Effector CD4-positive, alpha-beta T cell (primary cell): ENCODE measurements around the gene FRMPD4. TPM values are rescaled to one million over a fixed set of nuclear protein-coding genes. Genes with fewer than 3 reads are reported as not detected.
"Not testable (repeated sequence)": the region's sequence is repeated elsewhere in the genome, so short reads cannot be mapped to it uniquely, and the experiment has no call there.

Source experiments
- DNase-seq: peaks from one replicate; pipeline ENCODE4 v3.0.0-alpha.2; 2020
- total RNA-seq: gene quantifications from one replicate; lab custom pipeline; 2026; lab: John Stamatoyannopoulos, UW

FRMPD4 gene
- total RNA-seq: not detected

DNA sequence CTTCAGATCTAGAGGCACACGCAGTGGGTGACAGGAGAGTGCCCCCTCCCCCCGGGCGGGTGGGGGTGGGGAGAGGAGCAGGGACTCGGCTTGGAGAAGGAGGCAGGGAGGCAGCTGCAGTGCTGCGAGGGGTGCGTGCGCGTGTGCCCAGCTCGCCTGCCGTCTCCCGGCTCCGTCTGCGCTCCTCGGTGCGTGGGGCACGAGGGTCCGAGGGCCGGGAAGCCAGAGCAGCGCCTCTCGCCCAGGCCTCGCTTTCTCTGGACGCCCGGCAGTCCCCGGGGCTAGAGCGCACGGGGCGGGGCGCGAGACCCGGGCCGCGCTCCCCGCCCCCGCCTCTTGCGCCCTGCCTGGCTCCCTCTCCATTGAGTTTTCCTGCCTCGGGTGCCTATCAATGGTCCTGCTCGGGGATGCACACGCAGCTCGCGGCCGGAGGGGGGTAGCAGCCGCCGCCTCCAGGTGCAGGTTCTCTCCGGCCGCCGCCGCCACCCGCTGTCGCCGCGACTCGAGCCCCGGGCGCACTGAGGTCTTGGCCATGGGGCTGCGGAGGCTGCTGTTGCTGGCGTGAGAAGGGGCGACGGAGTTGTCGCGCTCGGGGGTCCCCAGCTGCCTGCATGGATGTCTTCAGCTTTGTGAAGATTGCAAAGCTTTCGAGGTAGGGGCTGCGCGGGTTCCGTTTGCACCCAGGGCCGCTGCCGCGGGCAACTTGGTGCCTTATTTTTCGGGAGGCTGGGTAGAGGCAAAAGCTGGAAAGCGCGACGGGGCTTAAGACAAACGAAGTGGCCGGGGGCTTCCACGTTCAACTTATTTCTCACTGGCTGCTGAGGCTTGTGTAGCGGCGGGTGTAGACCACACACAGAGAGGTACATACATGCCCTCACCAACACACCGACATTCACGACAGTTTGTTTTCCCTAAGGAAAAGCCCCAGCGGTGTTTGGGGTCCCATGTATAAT, at the start of gene FRMPD4:
FRMPD4 (plus strand) TSS at position 113 of the 953 bp plus-strand sequence; CDS start at position 612, 499 bp downstream.
- no peak for DNase-seq

DNA sequence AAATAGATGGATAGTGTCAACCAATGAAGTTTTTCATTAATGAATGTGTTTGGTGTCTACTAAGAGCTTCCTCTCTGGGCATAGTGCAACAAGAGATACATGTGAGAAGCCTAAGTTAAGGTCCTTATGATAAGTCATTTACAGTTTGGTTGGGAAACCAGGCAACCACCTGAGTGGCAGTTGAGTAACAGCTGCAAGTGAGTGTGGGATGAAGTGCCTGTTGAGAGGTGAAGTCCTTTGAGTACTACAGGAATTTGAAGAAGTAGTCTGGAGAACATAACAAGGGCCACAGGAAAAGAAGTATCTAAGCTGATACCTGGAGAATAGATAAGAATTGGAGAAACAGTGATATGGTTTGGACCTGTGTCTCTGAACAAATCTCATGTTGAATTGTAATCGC, 48.5 kb upstream of the FRMPD4 start:
- no peak for DNase-seq

DNA sequence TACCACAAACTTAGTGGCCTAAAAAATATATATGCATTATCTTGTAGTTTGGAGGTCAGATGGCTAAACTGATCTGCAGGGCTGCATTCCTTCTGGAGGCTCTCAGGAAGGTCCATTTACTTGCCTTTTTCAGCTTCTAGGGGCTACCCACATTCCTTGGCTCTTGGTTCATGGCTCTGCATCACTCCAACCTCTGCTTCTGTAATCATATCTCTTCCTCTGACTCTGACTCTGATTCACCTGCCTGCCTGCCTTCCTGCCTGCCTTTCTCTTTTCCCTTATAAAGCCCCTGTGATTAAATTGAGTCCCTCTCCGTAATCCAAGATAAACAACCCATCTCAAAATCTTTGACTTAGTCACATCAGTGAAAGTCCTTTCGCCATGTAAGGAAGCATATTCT, 25.0 kb upstream of the FRMPD4 start:
- DNase-seq: no peak

DNA sequence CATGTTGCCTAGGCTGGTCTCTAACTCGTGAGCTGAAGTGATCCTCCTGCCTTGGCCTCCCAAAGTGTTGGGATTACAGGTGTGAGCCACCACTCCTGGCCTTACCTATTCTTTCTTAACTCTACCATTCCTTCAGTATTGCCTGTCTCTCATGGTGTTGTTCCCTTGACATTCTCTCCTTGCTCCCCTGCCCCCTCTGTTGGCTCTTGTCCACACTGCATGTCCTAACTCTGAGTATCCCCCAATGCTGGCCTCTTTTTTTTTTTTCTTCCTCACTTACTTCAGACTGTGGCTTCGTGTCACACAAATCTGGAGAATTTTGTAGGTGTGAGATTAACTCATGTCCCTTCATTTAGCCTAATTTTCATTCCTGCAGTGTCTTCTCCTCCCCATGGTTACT, 22.9 kb upstream of the FRMPD4 start:
- DNase-seq: no peak

DNA sequence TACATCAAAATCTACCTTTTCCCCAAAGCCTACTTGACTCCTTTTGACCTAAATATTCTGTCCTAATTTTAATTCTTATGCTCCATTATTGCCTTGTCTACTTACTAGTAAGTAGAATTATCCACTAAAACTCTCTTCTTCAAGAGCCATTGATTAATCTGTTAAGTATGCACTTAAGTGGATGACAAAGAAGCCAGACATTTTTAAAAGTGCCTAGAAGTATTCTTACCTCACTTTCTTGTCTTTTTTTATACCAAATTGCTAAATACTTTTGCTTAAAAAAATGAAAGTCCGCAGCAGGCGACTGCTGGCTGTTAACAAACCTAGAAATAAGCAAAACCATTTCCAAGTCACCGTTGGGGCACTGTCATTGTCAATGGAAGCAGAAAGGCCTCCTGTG, 20.1 kb upstream of the FRMPD4 start:
- no peak for DNase-seq

DNA sequence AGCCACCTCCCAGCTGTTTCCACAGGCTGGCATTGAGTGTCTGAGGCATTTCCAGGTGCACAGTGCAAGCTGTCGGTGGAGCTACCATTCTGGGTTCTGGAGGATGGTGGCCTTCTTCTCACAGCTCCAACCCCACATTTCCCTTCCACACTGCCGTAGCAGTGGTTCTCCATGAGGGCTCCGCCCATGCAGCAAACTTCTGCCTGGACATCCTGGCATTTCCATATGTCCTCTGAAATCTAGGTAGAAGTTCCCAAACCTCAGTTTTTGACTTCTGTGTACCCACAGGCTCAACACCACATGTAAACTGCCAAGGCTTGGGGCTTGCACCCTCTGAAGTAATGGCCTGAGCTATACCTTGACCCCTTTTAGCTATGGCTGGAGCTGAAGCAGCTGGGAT, 10.3 kb upstream of the FRMPD4 start:
- DNase-seq: no peak

DNA sequence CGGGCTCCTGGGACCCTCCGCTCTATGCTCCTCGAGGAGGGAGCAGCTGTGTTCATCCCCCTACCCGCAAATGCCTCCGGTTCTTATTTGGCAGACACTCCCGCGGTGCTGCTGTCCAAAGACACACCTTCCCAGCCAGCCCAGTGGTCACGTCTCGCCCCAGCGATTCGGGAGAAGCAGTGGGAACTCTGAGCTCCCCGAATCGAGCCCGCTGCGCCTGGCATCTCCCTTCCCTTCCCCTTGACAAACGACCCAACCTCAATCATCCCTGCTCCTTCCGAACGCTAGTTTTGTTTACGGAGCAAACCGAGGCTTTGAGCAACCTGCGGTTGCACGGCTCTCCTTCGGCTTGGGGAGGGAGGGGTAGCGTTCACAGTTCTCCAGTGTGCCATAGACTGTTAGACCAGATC, 317 bp upstream of the FRMPD4 start:
- no peak for DNase-seq

DNA sequence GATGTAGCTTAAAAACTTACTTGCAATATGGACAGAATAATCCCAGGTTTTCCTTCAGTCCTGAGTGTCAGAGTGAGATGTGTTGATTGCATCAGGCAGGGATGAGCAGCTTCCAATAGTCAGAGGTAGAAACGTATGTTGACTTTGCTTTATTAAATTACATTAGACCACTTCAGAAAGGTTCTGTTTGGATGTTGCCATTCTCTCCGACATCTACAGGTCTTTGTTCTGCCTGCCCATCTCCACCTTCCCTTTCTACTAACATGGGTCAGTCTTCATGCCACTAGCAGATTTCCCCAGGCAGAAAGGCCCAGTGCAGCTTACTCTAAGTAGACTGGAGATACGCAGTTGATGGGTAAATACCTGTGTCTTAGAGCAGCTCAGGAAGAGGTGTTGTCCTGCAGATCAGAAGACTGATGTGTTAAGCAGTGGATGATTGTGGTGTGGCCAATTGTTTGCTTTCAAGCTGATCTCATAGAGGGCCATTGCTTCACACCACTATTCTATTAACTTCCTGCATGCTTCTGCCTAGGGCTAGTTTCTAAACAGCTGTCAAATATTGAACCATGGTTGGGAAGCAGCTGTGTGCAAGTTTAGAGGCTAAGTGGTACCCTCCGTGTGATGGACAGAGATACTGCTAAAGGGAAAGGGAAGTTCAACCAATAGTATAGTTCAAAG, 1.8 kb downstream of the FRMPD4 start:
- no peak for DNase-seq

DNA sequence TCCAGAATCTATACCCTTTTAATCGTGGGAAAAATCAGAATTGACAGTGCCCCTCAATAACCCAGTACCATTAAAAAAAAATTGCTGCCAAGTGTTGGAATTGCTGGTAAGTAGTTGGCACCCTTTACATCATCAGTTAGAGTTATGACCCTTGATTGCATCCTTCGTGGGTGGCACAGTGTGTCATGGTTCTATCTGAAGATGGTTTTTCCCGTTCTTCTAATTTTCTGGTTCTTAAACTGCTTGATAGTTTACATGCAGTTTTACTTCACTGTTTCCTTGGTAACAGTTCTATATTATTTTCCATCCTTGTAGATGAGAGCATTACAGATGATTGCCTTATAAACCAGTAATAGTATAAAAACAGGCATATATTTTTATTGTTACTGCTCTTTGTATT, 3.2 kb downstream of the FRMPD4 start:
- no peak for DNase-seq

DNA sequence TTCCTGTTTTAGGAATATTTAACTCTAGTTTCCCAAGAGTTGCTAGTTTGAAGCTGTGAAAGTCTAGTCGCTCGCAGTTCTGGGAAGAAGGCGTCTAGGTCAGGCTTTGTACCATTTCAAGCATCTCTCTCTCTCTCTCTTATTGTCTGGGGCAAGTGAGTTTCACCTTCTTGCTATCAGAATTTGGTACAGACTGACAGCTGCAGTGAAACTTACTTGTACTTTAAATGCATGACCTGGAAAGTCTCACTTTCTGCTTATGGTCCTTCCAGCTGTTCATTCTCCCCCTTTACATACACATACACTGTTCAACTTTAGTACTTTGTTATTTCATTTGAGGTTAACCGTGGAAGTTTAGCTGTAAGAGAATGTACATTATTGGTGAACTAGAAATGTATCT, 4.4 kb downstream of the FRMPD4 start:
- no peak for DNase-seq

DNA sequence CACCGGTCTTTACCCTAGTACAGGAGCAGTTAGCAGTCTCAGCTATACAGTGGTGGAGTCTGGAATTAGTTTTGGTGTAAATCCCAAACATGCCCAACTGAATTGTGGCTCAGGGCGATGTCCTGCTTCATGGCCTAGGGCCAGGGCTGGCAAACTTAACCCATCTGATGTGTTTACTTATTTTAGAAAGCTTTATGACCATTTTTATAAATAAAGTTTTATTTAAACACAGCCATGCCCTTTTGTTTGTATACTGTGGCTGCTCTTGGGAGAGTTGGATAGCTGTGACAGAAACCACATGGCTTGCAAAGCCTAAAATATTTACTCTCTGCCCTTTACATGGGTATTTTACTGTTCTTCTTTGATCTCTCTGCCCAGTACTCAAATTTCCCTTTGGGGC, 7.1 kb downstream of the FRMPD4 start:
- DNase-seq: no peak

DNA sequence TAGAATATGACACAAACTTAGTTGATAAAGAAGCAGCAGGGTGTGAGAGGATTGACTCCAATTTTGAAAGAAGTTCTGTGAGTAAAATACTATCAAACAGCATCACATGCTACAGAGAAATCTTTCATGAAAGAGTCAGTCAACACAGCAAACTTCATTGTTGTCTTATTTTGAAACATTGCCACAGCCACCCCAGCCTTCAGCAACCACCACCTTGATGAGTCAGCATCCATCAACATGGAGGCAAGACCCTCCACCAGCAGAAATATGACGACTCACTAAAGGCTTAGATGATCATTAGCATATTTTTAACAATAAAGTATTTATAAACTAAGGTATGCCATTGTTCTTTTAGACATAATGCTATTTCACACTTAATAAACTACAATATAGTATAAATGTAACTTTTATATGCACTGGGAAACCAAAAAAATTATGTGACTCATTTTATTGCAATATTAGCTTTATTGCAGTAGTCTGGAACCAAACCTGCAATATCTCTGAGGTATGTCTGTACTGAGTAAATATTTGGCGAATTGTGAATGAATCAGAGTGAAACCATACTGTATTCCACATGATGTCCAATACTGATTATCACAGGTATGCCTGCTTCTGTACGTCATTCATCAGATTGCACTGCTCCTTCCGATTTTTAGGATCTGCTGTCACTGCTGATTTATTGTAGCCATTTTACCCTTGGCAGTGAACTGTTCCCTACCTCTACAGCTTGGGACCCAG, 11.6 kb downstream of the FRMPD4 start:
- no peak for DNase-seq

DNA sequence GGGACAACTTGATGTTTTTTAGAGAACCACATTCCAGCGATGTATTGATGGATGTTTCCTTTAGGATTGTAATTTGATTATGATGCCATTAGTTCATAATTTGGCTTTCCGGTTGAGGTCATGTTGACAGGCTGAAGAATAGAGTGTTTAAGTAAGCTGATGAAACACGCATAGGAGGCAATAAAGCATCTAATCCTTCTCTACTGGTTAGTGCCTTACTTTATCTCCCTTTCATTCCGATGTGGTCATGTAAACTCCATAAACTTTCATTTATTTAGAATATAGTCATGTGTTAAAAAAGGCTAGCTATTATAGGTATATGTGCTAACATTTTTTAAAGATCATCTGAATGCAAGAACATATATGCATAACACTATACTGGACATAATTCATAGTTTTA, 15.0 kb downstream of the FRMPD4 start:
- DNase-seq: no peak

DNA sequence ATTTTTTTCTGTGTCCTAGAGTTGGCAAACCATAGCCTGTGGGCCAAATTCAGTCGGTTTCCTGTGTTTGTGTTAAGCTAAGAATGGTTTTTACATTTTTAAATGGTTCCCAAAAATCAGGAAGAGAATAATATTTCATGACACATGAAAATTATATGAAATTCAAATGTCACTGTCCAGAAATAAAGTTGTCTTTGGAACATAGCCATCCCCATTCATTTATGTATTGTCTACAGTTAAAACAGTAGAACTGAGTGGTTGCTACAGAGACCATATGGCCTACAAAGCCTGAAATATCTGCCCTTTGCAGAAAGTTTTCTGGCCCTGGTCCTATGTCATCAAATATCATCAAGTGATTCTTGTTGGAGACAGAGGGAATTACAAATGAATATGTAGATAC, 15.5 kb downstream of the FRMPD4 start:
- DNase-seq: no peak

DNA sequence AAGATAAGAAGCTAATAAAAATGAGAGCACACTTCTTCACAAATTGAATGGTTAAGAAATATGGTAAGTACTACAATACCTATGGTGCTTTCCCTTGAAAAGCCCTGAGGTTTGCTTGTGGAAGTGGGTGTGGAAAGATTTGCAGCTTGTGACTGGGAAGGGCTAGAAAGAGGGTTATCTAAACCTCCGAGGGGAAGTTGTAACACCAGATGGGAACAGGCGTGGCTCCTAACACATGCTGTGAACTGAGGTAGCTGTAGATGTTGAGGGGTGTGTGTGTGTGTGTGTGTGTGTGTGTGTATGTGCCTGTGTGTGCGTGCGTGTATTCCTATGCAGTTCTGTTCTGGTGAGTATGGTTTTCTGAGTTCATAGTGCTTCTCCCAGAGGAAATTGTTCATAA, 21.5 kb downstream of the FRMPD4 start:
- DNase-seq: no peak

DNA sequence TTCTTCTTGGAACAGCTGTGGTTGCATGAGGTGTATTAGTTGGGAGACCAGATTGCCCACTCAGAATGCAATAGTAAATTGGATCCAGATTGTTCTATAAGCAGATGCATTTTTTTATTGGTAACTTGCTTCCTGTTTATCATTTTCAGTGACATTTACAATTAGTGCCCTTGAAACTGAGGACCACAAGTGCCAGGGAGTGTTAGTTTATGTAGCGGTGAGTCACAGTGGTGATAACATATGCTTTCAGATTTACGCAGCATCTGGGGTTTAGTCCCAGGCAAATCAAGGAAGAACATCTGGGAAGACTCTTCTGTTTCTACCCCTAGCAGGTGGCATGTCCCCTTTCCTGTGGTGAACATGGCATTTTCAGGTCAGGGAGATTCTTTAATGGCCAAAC, 24.1 kb downstream of the FRMPD4 start:
- no peak for DNase-seq

DNA sequence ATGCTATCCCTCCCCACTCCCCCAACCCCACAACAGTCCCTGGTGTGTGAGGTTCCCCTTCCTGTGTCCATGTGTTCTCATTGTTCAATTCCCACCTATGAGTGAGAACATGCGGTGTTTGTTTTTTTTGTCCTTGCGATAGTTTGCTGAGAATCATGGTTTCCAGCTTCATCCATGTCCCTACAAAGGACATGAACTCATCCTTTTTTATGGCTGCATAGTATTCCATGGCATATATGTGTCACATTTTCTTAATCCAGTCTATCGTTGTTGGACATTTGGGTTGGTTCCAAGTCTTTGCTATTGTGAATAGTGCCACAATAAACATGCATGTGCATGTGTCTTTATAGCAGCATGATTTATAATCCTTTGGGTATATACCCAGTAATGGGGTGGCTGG, 25.9 kb downstream of the FRMPD4 start:
- DNase-seq: not testable (repeated sequence)

DNA sequence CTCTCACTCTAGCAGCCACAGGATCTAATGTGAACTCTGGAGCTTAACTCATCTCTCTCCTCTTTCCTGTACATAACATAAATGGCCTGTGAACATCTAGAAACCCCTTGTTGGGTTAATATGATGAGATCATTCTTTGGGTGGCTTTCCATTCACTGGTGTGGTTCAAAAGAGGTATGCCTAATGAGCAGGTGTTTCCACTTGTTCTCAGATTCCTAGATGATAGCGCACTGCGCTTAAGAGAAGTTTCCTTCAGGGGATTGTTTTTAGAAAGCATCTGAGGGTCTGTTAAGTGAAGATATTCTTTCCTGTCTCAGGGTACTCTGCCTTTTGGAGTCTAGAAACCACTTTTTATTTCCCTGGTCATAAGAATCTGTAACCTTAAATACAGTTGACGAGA, 32.5 kb downstream of the FRMPD4 start:
- no peak for DNase-seq

DNA sequence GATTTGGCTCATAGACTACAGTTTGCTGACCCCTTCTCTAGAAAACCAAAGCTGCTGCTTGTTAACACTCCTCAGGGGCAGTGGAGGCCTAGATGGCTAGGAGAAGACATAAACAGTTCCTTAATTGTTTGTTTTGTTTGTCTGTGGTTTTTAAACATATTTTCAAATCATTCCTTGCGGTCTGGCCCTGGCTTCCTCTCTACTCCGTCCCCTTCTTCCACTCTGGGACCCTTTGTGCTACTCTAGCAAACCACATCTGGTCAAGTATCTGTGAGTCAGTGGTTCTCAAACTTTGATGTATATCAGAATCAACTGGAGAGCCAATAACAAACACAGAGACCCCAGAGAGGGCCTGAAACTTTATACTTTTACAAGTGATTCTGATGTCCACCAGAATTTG, 36.1 kb downstream of the FRMPD4 start:
- DNase-seq: no peak

DNA sequence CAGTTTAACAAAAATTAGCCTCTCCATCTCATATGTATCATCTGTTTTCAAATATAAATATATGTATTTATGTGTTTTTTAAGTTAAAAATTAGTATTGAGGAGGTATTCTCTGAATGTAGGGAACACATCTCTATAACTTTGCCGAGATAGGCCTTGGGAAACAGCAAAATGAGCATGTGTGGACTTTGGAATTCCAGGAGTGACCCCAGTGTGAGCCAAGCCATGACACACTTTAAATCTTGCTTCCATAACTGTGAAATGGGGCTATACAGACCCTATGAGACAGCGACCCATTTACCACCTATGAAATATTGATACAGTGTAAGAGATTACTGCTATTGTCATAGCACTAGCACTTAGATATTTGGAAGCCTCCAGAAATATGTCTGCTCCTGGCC, 58.8 kb downstream of the FRMPD4 start:
- DNase-seq: no peak

DNA sequence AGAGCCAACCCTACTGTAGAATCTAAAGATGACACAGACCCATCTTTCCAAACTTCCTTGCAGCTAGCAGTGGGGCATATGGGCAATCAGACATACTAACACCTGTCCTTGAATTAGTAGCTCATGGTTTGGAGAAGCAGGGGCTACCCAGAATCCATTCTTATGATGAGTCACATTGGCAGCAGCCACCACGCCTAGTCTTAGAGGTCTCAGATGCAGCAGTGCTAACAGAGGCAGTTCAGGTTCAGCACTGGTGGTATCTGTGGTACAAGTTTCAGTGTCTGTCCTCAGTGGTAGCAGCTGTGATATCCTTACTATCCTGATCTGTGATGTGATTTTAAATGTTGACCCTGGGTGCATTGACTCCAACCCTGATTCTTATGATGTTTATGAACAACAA, 68.1 kb downstream of the FRMPD4 start:
- no peak for DNase-seq

DNA sequence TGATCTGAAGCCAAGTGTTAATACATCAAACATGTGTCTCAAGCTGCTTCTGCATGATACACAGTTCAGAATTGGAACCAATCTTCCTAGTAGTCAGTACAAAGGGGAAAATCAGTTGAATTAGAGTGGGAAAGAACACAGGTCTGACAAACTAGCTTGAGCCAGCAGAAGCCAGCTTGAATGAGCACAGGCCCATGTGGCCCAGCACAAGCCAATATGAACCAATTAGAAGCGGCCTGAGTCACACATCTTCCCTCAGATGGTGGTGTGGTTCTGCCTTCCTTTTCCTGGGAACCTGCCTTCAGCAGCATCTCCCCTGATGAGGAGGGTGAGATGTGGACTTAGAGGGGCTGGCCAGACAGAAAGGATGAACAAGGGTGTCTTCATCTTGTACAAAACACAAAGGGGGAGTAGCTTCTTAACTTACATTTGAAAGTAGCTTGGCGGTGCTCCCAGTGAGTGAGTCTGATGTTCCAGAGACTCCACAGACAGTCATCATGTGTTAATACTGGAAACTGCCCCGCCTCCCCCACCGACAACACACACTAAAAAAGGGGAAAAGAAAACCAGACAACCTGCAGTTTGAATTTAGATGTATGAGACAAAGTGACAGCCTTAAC, 72.0 kb downstream of the FRMPD4 start:
- DNase-seq: no peak

DNA sequence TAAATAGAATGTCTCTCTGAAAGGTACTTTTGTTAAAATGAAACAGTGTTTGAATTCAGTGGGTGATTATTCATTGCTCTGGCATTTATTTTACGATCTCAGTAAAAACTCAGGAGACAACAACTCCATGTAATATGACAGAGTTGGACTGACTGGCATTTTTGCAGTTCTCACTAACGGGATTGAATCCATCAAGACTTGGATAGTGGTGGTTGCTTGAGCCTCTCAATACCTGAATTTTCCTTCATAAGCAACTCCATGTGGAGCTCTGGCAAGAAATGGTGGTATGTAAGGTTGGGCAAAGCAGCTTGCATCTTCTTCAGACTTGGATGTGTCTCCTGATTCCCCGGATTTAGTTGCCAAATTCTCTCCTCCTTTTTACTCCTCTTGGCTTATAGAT, 72.7 kb downstream of the FRMPD4 start:
- DNase-seq: no peak
